ENCODE measurements around the gene GUCY2C. TPM values are rescaled to one million over a fixed set of nuclear protein-coding genes. Genes with fewer than 3 reads are reported as not detected.

GUCY2C gene
- total RNA-seq, 2 experiments from 2014 or later = 0.16 to 0.32 TPM

DNA sequence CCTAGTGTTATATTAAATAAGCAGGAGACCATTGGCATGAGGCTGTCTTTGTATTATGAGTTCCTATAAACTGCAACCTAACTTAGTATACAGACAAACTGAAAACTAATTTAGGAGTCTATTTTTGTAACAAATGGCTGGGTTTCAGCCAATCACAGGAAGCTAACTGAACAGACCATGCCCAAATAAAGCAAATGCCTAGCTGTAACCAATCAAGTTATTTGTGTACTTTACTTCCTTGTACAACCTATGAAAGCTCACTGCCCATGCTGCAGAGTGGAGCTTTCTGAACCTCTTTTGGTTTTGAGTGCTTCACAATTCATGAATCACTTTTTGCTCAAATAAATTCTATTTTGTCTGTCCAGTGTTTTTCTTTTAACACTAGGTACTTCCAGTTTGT is 41.6 kb downstream of the GUCY2C start:
- intact Hi-C loops (cut with micrococcal nuclease; ENCODE audit: unreplicated experiment) = no loop called here
- Histone ChIP-seq H3K79me2 (ENCODE audit: insufficient read depth, low read depth, low read length) (no peaks in the 10 kb centered on the region), H2AFZ (ENCODE audit: low read length) (peak overlapping the region; percentile 40; the same call in 1 of the 2 replicates), H3K27ac (ENCODE audit: low read depth, low read length, poor library complexity, severe bottlenecking) (no peak overlapping the region), H4K20me1 (ENCODE audit: insufficient read depth, low read length) (no peaks in the 10 kb centered on the region), H3K9me3 (ENCODE audit: low read length) (no peaks in the 10 kb centered on the region), H3K4me1 (ENCODE audit: insufficient read depth, low read length, poor library complexity, severe bottlenecking) (peaks cover 7% of the 10 kb centered on the region), H3K36me3 (ENCODE audit: insufficient read depth, low read length) (no peaks in the 10 kb centered on the region; the same call in 1 of the 2 replicates), H3K4me3 (ENCODE audit: low read depth, low read length, poor library complexity, severe bottlenecking) (no peak overlapping the region), H3K4me2 (ENCODE audit: low read length) (no peak overlapping the region), H3K9me2 (ENCODE audit: insufficient read depth, low read length) (no peaks in the 10 kb centered on the region)
- BruUV-seq (replicated peaks) = no TSS peak
- ChIA-PET POLR2A (interaction anchor here (0.8 to 2.7 kb wide), 2 partner anchors 15 to 117 kb away, joined by 3 to 7 read pairs; no protein-coding TSS in a partner anchor), CTCF (ENCODE audit: unreplicated experiment) (no interaction called here)
- TF ChIP-seq CTCF (conservative IDR thresholded peaks at IDR 0.05; ENCODE audit: low read length) = no peak
- TF ChIP-seq EZH2phosphoT487 (IDR thresholded peaks at IDR 0.05; ENCODE audit: borderline replicate concordance, low read depth, low read length) = no peak
- no peak for DNase-seq (ENCODE audit: low spot score)

- ChIA-PET POLR2A (interaction anchor here (2.7 kb wide), 1 partner anchor 15 kb away, joined by 7 read pairs; no protein-coding TSS in a partner anchor), CTCF (ENCODE audit: unreplicated experiment) (no interaction called here)
- no peak overlapping the region for H3K4me3 ChIP-seq (ENCODE audit: low read depth, low read length, poor library complexity, severe bottlenecking)
- DNase-seq (ENCODE audit: low spot score) = no peak
- H3K4me2 ChIP-seq (ENCODE audit: low read length) = no peak overlapping the region
- H3K4me1 ChIP-seq (ENCODE audit: insufficient read depth, low read length, poor library complexity, severe bottlenecking) = peaks cover 7% of the 10 kb centered on the region
- no peak for TF ChIP-seq CTCF (conservative IDR thresholded peaks at IDR 0.05; ENCODE audit: low read length)
- TF ChIP-seq EZH2phosphoT487 (IDR thresholded peaks at IDR 0.05; ENCODE audit: borderline replicate concordance, low read depth, low read length) = no peak
- peak overlapping the region; percentile 40; the same call in 1 of the 2 replicates for H2AFZ ChIP-seq (ENCODE audit: low read length)
- no TSS peak for BruUV-seq (replicated peaks)
- H3K79me2 ChIP-seq (ENCODE audit: insufficient read depth, low read depth, low read length) = no peaks in the 10 kb centered on the region
- H3K36me3 ChIP-seq (ENCODE audit: insufficient read depth, low read length) = no peaks in the 10 kb centered on the region; the same call in 1 of the 2 replicates
- no peaks in the 10 kb centered on the region for H4K20me1 ChIP-seq (ENCODE audit: insufficient read depth, low read length)
- intact Hi-C loops (cut with micrococcal nuclease; ENCODE audit: unreplicated experiment) = no loop called here
- H3K27ac ChIP-seq (ENCODE audit: low read depth, low read length, poor library complexity, severe bottlenecking) = no peak overlapping the region
- no peaks in the 10 kb centered on the region for H3K9me3 ChIP-seq (ENCODE audit: low read length)
- no peaks in the 10 kb centered on the region for H3K9me2 ChIP-seq (ENCODE audit: insufficient read depth, low read length)
Measured at GRCh38 chr12:14654416-14654815, 42.0 kb downstream of the GUCY2C start.

- Histone ChIP-seq H3K4me1 (ENCODE audit: insufficient read depth, low read length, poor library complexity, severe bottlenecking) (peaks cover 7% of the 10 kb centered on the region), H3K9me3 (ENCODE audit: low read length) (no peaks in the 10 kb centered on the region), H3K4me2 (ENCODE audit: low read length) (no peak overlapping the region), H3K79me2 (ENCODE audit: insufficient read depth, low read depth, low read length) (no peaks in the 10 kb centered on the region), H3K9me2 (ENCODE audit: insufficient read depth, low read length) (no peaks in the 10 kb centered on the region), H3K36me3 (ENCODE audit: insufficient read depth, low read length) (no peaks in the 10 kb centered on the region; the same call in 1 of the 2 replicates), H3K27ac (ENCODE audit: low read depth, low read length, poor library complexity, severe bottlenecking) (no peak overlapping the region), H4K20me1 (ENCODE audit: insufficient read depth, low read length) (no peaks in the 10 kb centered on the region), H3K4me3 (ENCODE audit: low read depth, low read length, poor library complexity, severe bottlenecking) (no peak overlapping the region), H2AFZ (ENCODE audit: low read length) (no peak overlapping the region)
- TF ChIP-seq EZH2phosphoT487 (IDR thresholded peaks at IDR 0.05; ENCODE audit: borderline replicate concordance, low read depth, low read length) (no peak), CTCF (conservative IDR thresholded peaks at IDR 0.05; ENCODE audit: low read length) (no peak)
- no peak for DNase-seq (ENCODE audit: low spot score)
- POLR2A ChIA-PET = interaction anchor here (0.5 kb wide), 1 partner anchor 73 kb away, joined by 4 read pairs; no protein-coding TSS in a partner anchor
- CTCF ChIA-PET (ENCODE audit: unreplicated experiment) = no interaction called here
- intact Hi-C loops (cut with micrococcal nuclease; ENCODE audit: unreplicated experiment) = no loop called here
- BruUV-seq (replicated peaks) = no TSS peak
Measured at GRCh38 chr12:14652483-14652882, 43.9 kb downstream of the GUCY2C start.
